Astrocyte (in vitro differentiated cells and primary cell): ENCODE results near the gene ESRRG. TPM values are rescaled to one million over a fixed set of nuclear protein-coding genes. Genes with fewer than 3 reads are reported as not detected.

Source experiments
- DNase-seq: peaks from one replicate; pipeline ENCODE4 v3.0.0-alpha.2; 2010; ENCODE audit warnings: low read depth
- FAIRE-seq: peaks from 2 replicates; lab custom pipeline; 2011; peaks lifted over from hg19 to GRCh38; lab: Jason Lieb, UNC
- H2AFZ ChIP-seq: 2 replicates; pipeline ENCODE4 v1.6.0; 2012; ENCODE audit warnings: low read depth, low read length, inconsistent platforms
- H3K27ac ChIP-seq: 2 replicates; pipeline ENCODE4 v1.5.1; 2011; ENCODE audit warnings: low read depth, low read length, inconsistent platforms
- H3K27me3 ChIP-seq: 2 replicates; pipeline ENCODE4 v1.6.0; 2011; ENCODE audit warnings: low read length, inconsistent platforms; ENCODE audit not compliant: insufficient read depth
- H3K36me3 ChIP-seq: 2 replicates; pipeline ENCODE4 v1.5.1; 2011; ENCODE audit warnings: low read length, inconsistent platforms; ENCODE audit not compliant: insufficient read depth
- H3K4me1 ChIP-seq: 2 replicates; pipeline ENCODE4 v1.5.1; 2011; ENCODE audit warnings: low read length, inconsistent platforms; ENCODE audit not compliant: insufficient read depth
- H3K4me2 ChIP-seq: 2 replicates; pipeline ENCODE4 v1.6.0; 2012; ENCODE audit warnings: low read length, inconsistent platforms
- H3K4me3 ChIP-seq: 2 replicates; pipeline ENCODE4 v1.5.1; 2011; ENCODE audit warnings: low read depth, mild to moderate bottlenecking, low read length, inconsistent platforms; ENCODE audit not compliant: insufficient read depth
- H3K79me2 ChIP-seq: 2 replicates; pipeline ENCODE4 v1.6.0; 2012; ENCODE audit warnings: mild to moderate bottlenecking, low read length, inconsistent platforms; ENCODE audit not compliant: insufficient read depth
- H3K9ac ChIP-seq: 2 replicates; pipeline ENCODE4 v1.6.0; 2012; ENCODE audit warnings: mild to moderate bottlenecking, low read length, inconsistent platforms
- H3K9me3 ChIP-seq: 2 replicates; pipeline ENCODE4 v1.5.1; 2012; ENCODE audit warnings: low read depth, mild to moderate bottlenecking, low read length, inconsistent platforms; ENCODE audit not compliant: insufficient read depth
- H4K20me1 ChIP-seq: 2 replicates; pipeline ENCODE4 v1.6.0; 2012; ENCODE audit warnings: low read length, inconsistent platforms; ENCODE audit not compliant: insufficient read depth
- H3K27ac Mint-ChIP-seq: one replicate; pipeline ENCODE4 v1.8.0; 2021; ENCODE audit warnings: mild to moderate bottlenecking, mixed read lengths; ENCODE audit not compliant: unreplicated experiment
- H3K27me3 Mint-ChIP-seq: one replicate; pipeline ENCODE4 v1.8.0; 2021; ENCODE audit warnings: low read depth, mixed read lengths; ENCODE audit not compliant: unreplicated experiment
- H3K36me3 Mint-ChIP-seq: one replicate; pipeline ENCODE4 v1.8.0; 2021; ENCODE audit warnings: low read depth, mixed read lengths; ENCODE audit not compliant: unreplicated experiment
- H3K4me1 Mint-ChIP-seq: one replicate; pipeline ENCODE4 v1.8.0; 2021; ENCODE audit warnings: low read depth, mixed read lengths; ENCODE audit not compliant: unreplicated experiment
- H3K4me3 Mint-ChIP-seq: one replicate; pipeline ENCODE4 v1.8.0; 2021; ENCODE audit warnings: mild to moderate bottlenecking, moderate library complexity, mixed read lengths; ENCODE audit not compliant: unreplicated experiment
- H3K9me3 Mint-ChIP-seq: one replicate; pipeline ENCODE4 v1.8.0; 2021; ENCODE audit warnings: mild to moderate bottlenecking, mixed read lengths; ENCODE audit not compliant: unreplicated experiment
- CTCF ChIP-seq: IDR thresholded peaks from 2 replicates; pipeline ENCODE4 v1.5.1; 2011; ENCODE audit warnings: low read depth, mild to moderate bottlenecking, inconsistent platforms, low read length, moderate library complexity; ENCODE audit not compliant: insufficient read depth
- EZH2 ChIP-seq: IDR thresholded peaks from 2 replicates; pipeline ENCODE4 v1.6.1; 2012; ENCODE audit warnings: mild to moderate bottlenecking, low read length, inconsistent platforms; ENCODE audit not compliant: insufficient read depth
- total RNA-seq: library from RNA; stranded (reverse); gene quantifications from 2 replicates; pipeline ENCODE4 v1.2.1, GENCODE V29; 2021

Gene ESRRG
- total RNA-seq, 1 donor from 2014 or later: 0.79 TPM

GRCh38 chr1:216765346-216766300 lies 42.4 kb upstream of the ESRRG start:
- no peak overlapping the region for H3K27ac Mint-ChIP-seq
- H3K27me3 ChIP-seq: no peaks in the 10 kb centered on the region
- H3K9me3 Mint-ChIP-seq: no peaks in the 10 kb centered on the region
- no peak overlapping the region for H3K9ac ChIP-seq
- no peaks in the 10 kb centered on the region for H4K20me1 ChIP-seq
- no peak overlapping the region for H3K27ac ChIP-seq
- TF ChIP-seq CTCF (no peak), EZH2 (no peak)
- FAIRE-seq (no peak), DNase-seq (no peak)
- H3K4me3 ChIP-seq: no peak overlapping the region
- H3K36me3 Mint-ChIP-seq: no peaks in the 10 kb centered on the region
- H3K36me3 ChIP-seq: no peaks in the 10 kb centered on the region
- no peaks in the 10 kb centered on the region for H3K9me3 ChIP-seq
- no peak overlapping the region for H3K4me3 Mint-ChIP-seq
- no peak overlapping the region for H3K4me2 ChIP-seq
- H3K4me1 ChIP-seq: no peaks in the 10 kb centered on the region
- H2AFZ ChIP-seq: no peak overlapping the region
- H3K27me3 Mint-ChIP-seq: no peaks in the 10 kb centered on the region
- no peaks in the 10 kb centered on the region for H3K79me2 ChIP-seq
- H3K4me1 Mint-ChIP-seq: peaks cover 6% of the 10 kb centered on the region

- no peak for TF ChIP-seq CTCF
- no peak for TF ChIP-seq EZH2
- Histone ChIP-seq H3K4me2 (no peak overlapping the region), H3K4me1 (no peaks in the 10 kb centered on the region), H3K27ac (no peak overlapping the region), H3K9me3 (no peaks in the 10 kb centered on the region), H3K27me3 (no peaks in the 10 kb centered on the region), H3K9ac (no peak overlapping the region), H3K36me3 (no peaks in the 10 kb centered on the region), H3K4me3 (no peak overlapping the region), H3K79me2 (no peaks in the 10 kb centered on the region), H2AFZ (no peak overlapping the region), H4K20me1 (no peaks in the 10 kb centered on the region)
- FAIRE-seq: no peak
- DNase-seq: no peak
- peaks cover 3% of the 10 kb centered on the region for H3K27me3 Mint-ChIP-seq
- no peaks in the 10 kb centered on the region for H3K36me3 Mint-ChIP-seq
- H3K9me3 Mint-ChIP-seq: no peaks in the 10 kb centered on the region
- H3K4me3 Mint-ChIP-seq: no peak overlapping the region
- H3K4me1 Mint-ChIP-seq: no peaks in the 10 kb centered on the region
- no peak overlapping the region for H3K27ac Mint-ChIP-seq
Measured at GRCh38 chr1:216758161-216758560, 34.9 kb upstream of the ESRRG start.

- H3K4me1 Mint-ChIP-seq: no peaks in the 10 kb centered on the region
- Histone ChIP-seq H3K4me2 (no peak overlapping the region), H3K36me3 (no peaks in the 10 kb centered on the region), H3K27me3 (no peaks in the 10 kb centered on the region), H3K4me1 (no peaks in the 10 kb centered on the region), H2AFZ (no peak overlapping the region), H4K20me1 (no peaks in the 10 kb centered on the region), H3K4me3 (no peak overlapping the region), H3K79me2 (no peaks in the 10 kb centered on the region), H3K27ac (no peak overlapping the region), H3K9me3 (no peaks in the 10 kb centered on the region), H3K9ac (no peak overlapping the region)
- no peaks in the 10 kb centered on the region for H3K9me3 Mint-ChIP-seq
- DNase-seq: no peak
- no peak overlapping the region for H3K4me3 Mint-ChIP-seq
- H3K36me3 Mint-ChIP-seq: no peaks in the 10 kb centered on the region
- peaks cover 3% of the 10 kb centered on the region for H3K27me3 Mint-ChIP-seq
- TF ChIP-seq EZH2: no peak
- no peak for TF ChIP-seq CTCF
- H3K27ac Mint-ChIP-seq: no peak overlapping the region
- FAIRE-seq: no peak
Measured at GRCh38 chr1:216757110-216757509, 33.9 kb upstream of the ESRRG start.
